ENCODE results near the gene AP2B1.

Gene AP2B1

DNA sequence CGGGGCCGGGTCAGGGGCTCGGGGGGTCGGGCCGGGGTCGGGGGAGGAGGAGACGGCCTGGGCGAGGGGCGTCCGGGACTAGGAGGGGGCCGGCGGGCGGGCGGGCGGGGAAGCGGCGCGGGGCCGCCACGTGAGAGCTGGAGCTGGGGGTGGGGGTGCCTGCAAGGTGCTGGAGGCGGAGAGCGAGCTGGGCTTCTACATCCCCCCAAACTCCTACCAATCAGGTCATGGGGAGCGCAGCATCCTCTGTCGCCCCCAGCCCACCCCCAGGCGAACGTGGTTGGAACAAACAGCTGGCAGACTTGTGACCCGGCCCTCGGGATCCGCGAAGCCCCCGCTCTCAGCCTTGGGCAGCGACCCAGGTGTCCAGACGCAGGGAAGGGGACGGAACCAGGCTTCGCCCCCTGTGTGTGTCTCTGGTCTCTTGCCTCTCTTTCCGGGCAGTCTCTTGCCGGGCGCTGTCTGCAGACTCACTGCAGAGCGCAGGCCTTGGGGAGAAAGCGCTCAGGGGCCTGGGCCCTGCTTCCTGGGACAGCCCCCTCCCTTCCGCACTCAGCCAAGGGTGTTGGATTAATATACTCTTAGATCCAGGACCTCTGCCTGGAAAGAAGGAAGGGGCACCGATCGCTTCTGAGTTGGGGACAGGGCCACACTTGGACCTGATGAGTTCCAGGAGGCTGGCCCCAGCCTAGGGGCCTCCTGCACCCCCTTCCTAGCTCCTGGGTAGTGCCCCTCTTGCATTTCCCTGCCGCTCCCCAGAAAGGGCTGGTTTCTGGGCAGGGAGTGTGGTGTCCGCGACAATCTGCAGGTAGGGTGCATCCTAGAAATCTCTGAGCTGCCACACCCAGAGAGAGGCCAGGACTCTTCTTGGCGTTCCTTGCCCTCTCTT is 145.0 kb downstream of the AP2B1 start:
- DNase-seq: no peak

DNA sequence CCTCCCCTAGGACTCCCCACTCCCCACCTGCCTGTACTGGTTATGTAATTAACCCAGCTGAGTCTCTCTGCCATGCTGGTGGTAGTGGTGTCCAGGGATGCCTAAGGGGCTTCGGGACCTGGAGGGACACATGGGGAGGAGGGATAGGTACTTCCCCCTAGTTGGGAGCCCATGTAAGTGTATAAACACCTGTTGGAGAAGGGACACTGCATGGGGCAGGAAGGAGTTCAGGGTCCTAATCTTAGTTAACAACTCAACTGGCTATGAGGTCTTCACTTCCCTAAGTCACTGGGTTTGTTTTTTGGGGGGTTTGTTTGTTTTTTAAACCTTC is 145.6 kb downstream of the AP2B1 start:
- DNase-seq: no peak

DNA sequence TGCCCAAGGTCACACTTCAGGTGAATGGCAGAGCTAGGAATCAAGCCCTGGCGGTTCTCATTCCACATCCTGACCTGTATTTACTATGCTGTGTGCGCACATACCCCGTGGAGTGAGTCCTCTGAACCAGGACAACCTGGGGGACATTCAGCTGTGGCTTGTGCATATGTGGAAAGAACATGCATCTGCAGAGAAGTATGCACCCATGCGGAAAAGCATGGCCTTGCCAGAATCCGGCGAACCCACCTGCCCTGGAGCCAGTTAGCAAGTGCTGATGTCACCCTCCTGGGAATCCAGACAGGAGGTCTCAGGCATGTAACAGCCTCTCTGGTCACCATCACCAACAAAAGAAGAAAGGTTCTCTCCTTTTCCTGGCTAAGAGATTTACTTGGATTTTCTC is 146.2 kb downstream of the AP2B1 start:
- DNase-seq: no peak

DNA sequence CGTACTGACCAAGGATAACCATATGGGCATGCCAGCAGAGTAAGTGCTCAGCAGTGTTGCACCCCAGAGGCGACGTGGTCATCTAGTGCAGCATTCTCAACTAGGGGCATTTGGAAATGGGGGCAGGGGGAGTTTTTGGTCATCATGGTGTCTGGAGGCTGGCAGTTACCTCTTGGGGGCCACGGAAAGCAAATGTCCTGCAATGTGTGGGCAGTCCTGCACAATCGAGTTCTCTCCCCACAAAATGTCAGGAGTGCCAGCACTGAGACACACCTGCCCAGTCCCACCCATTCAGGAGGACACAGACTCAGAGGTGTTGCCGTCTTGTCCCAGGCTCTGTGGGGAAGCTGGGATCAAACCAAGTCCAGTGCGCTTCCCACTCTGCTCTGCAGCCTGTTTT is 147.3 kb downstream of the AP2B1 start:
- no peak for DNase-seq

DNA sequence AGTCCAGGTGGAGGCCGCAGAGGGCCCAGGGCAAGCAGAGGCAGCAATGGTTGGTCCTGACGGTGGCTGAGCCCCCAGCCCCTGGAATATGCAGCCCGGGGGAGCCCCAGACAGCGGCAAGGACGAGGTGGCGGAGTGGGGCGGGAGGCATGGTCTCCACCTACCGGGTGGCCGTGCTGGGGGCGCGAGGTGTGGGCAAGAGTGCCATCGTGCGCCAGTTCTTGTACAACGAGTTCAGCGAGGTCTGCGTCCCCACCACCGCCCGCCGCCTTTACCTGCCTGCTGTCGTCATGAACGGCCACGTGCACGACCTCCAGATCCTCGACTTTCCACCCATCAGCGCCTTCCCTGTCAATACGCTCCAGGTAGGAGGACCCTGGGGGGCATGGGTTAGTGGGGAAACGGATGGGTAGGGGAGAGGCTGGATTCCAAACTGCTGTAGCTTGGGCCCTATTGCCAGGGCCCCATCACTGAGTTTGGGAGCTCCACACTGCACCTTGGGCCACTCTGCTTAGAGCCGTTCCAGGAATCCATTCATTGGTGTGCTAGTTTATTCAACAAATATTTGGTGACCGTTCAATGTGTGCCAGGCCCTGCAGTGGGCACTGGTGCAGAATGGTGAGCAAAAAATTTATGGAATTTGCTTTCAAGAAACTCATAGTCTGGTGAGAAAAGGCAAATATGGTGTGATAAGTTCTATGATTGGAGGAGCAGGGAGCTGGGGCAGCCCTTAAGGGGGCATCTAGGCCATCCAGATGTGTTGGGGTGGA is 148.1 kb downstream of the AP2B1 start:
- DNase-seq: no peak

DNA sequence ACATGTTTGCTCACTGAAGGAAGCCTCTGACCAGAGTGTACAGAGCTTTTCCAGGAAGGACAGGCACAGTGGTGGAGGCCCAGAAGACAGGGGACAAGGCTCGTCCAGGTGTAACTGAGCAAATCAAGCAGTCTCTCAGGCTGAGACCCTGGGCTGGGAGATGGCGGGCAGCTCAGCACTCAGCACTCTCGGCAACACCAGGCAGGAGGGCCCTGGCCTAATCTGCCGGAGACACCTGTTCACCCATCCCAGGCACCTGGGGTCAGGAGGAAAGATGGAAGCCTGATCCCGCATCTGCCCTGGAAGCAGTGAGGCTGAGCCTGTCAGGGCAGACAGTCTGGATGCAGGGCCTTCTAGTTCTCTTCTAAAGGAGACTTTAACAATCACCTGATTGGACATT is 149.1 kb downstream of the AP2B1 start:
- DNase-seq: no peak

DNA sequence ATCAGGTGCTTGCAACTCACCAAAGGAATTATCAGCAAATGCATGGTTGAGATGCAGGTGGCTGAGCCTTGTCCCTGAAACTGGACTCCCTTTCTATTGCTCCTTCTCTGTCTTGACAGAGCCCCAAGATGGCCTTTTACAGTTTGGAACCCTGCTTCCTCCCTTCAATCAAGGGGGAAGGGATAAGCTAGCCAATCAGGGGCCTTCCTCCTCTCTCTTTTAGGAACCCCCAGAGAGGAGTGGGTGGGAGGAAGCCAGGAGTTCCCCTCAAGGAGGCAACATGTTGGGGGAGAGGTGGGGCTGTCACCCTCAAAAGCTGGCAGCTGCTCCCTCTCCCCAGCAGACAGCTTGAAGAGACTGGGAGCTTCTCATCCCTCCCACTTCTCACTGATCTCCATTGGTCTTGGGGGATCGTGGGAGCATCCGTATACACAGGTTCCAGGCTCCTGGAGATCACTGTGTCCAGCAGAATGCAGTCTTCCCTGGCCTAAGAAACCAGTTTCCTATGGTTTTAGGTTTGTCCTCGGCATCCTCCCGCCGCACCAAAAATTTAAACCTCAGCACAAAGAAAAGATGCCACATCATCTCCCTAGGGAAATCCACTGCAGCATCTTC is 151.5 kb downstream of the AP2B1 start:
- DNase-seq: no peak

DNA sequence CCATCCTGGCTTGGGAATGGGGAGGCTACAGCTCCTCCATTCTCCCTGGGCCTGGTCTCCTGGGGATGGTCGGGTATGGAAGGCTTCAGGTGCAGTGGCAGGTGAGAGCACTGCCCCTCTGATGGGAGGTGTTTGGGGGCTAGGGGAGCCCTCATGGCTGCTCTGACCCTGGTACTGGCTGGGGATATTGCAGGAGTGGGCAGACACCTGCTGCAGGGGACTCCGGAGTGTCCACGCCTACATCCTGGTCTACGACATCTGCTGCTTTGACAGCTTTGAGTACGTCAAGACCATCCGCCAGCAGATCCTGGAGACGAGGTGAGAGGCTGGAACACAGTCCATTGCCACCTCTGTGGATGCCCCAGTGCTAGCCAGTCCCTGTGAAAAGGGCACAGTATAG is 153.1 kb downstream of the AP2B1 start:
- no peak for DNase-seq

DNA sequence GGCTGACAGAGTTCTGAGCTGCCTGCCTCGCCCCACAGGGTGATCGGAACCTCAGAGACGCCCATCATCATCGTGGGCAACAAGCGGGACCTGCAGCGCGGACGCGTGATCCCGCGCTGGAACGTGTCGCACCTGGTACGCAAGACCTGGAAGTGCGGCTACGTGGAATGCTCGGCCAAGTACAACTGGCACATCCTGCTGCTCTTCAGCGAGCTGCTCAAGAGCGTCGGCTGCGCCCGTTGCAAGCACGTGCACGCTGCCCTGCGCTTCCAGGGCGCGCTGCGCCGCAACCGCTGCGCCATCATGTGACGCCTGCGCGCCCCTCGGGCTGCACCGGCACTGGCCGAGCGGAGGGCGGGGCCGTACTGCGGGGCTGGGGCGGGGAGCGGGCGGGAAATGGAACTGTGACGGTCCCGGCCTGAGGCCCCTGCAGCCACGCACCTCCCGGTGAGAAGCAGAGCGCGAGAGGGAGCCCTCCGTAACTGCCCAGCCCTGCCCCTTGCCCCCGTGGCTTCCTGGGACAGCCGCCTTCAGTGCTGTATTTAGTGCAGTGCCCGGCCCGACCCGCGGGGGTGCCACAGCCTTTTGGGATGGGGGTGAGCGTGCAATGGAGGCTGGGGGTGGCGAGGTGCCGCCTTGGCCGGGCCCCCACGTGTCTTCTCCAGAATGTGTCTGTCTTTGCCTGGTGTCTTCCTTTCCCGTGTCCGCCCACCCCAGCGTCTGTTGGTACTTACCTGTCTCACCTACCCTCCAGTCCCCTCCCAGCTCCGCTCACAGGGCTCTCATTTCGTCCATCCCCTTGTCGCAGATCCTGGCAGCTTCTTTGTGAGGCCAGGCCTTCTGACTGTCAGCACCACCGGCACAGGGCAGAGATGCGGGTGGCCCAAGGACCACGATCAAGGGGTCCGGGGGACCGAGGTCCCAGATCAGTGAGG is 154.1 kb downstream of the AP2B1 start:
- DNase-seq: no peak

DNA sequence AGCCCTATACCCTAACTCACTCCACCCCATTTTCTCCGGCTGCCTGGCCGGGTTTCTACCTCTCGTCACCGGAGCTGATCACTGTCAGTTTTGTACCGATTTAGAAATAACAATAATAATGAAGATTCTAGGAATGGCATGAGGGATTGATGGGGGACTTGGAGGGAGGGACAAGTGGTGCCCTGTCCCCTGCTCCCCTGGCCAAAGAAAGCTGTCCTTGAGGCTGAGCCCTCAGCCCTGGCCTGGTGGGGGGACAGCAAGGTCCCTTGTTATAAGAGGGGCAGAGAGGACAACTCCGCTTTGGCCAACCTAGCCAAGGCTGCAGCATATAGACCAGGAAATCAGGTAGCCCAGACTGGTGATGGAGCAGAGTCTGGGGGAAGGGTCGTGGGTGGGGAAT is 155.4 kb downstream of the AP2B1 start:
- no peak for DNase-seq

DNA sequence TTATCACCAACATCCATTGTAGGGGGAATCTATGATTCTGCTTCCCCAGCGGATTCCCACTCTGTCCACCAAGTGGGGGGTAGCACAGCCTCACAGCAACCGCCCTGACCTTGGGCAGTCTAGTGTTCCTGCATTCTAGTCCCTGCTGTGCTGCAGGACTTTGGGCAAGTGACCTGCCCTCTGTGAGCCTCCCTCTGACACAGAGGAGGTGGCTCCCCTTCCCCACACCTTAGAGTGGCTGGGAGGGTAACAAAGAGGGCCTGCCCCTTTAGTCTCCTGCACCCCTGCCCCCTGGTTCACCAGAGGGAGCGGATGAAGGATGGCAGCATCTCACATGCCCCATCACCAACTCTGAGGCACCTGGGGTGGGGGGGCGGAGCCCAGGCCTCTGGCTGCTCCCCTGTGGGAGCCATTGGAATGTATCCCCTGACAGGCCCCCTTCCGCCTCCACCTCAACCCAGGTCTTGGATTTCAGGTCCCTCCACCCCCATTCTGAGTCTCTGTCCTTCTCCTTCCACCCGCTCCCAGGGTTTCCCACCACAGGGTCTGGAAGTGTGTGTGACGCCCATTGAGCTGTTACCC is 155.9 kb downstream of the AP2B1 start:
- no peak for DNase-seq

DNA sequence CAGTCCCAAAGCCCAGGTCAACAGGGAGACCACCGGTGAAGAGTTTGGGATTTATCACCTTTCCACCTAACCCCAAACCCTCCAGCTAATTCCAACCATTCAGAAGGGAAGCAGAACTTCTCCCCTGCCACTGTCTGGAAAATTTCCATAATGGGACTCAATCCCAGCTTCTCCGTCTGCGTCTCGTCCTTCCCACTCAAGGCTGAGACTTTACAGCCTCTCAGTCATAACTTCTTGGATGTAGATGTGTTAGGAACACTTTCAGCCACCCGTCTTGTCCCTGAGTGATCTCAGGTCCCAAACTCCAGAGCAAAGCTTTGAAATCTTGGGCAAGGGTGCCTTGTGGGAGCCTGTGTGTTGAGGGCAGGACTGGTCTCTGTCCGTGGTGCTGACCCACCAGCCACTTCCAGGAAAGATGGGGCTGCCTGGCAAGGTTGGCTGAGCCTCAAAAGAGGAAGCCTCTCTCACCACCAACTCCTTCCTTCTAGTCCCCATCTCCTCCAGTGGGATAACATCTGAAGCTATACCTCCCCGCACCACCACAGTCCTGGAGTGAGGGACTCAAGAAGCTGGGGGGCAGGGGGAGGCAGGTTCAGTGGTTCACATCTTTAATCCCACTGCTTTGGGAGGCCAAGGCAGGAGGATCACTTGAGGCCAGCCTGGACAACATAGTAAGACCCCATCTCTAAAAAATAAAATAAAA is 156.7 kb downstream of the AP2B1 start:
- no peak for DNase-seq

DNA sequence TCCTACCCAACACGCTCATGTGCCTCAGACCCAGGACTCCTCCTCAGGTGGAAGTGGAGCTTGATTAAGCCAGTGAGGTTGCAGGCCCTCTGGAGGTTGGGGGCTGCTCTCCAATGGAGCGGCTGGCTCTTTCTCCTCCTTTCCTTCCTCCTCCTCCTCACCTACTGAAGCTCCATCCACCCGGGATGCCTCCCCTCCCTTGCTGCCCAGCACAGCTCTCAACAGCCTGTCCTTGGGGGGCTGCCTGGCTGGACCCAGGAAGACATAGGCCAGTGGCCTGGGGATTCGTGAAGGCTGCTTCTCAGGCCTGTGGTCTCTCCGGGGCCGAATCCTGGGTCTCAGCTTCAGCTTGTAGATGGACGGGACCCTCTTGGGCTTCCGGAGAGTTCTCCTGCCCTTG is 157.7 kb downstream of the AP2B1 start:
- DNase-seq: no peak

DNA sequence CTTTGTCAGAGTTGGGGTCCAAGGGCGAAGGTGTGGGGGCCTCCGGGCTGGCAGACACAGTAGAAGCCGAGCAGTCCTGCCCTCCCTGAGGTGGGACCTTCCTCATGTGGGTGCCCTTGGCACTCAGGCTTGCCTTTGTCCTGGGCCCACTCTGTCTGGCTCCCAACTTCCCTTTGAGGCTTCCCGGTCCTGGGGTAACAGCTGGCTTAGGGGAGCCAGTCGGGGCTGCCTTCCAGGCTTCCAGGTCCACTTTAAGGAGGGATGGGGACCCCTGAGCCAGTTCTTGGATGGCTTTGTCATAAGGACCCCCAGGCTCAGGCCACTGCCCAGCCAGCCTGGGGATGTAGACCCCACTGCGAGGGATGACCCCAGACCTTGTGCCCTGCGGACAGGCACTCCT is 158.1 kb downstream of the AP2B1 start:
- DNase-seq: no peak

DNA sequence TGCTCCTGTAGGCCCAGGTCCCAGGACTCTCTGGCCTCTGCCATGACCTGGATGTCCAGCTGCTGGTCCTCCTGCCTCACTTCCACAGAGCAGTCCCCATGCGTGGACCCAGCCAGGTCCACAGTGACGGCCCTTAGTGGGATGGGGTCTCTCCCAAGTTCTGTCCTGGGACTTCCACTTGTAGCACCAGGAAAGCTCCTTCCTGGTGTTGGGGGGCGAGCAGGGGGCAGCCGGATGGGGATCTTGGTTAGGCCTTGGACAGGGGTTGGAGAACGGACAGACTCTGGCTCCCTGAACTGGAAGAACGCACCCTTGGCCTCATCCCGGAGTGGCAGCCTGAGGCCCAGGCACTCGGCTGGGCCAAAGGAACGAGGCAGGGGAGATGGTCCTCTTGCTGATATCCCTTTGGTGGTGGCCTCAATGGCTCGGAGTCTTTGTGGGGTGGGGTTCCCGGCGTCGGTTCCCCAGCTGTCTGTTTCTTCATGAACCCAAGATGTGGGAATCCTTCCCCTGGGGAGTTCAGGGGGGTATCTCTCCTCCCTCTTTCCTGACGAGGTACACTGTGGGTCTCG is 158.7 kb downstream of the AP2B1 start:
- no peak for DNase-seq

DNA sequence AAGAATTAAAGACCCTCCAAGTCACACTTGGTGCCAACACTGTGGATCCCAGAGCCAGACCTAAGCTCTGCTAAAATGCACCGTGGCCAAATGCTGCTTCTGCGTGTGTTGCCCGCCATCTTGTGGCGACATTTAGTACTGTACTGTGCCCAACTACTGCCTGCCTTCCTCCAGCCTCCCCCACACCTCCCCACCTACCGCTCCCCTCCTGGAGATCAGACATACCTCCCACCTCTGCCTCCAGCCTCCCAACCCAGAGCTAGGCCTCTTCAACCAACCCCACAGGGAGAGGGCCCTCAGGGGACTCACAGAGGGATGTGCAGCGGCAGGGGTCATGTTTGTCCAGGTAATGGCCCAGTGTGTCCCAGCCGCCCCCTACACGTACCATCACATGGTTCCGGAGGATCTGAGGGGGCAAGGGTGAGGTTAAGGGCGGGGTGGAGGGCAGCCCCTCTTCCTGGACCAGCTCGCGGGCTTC is 160.5 kb downstream of the AP2B1 start:
- DNase-seq: no peak

DNA sequence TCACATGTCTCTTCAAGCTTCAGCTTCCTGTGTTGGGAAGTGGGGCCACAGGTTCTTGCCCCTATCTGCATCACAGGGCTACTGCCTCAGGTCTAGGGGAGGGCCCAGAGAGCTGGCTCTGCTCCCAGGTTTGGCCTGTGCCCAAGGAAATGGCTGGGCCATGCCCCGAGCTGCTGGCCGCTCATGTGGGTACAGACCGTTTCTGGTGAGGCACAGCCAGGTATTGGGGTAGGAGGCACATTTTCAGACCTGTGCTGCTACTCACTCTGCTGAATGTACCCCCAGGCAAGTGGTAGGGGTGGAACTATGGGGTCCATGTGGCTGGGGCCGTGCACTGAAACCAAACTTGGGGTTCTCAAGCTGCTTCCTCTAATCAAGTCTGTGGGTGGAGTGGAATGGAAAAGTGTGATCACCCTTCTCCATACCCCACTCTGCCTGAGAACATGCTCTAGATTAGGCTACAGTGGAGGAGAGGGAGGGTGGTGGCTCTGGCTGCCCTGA is 161.3 kb downstream of the AP2B1 start:
- DNase-seq: no peak

DNA sequence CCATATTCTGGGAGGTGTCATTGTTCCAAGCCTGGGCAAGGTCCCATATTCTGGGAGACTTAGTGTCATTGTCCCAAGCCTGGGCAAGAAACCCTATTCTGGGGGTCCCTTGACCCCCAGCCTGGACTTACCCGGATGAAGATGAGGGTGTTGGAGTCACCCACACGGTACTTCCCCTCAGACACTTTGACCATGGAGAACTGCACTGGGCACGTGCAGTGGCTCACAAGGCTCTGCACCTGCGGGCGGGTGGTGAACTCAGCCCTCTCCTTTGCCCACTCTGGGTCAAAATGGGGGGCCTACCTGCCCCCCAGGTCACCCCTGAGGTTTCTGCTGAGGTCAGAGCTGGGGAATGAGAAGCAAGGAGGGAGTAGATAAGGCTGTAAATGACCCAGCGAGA is 161.9 kb downstream of the AP2B1 start:
- no peak for DNase-seq

DNA sequence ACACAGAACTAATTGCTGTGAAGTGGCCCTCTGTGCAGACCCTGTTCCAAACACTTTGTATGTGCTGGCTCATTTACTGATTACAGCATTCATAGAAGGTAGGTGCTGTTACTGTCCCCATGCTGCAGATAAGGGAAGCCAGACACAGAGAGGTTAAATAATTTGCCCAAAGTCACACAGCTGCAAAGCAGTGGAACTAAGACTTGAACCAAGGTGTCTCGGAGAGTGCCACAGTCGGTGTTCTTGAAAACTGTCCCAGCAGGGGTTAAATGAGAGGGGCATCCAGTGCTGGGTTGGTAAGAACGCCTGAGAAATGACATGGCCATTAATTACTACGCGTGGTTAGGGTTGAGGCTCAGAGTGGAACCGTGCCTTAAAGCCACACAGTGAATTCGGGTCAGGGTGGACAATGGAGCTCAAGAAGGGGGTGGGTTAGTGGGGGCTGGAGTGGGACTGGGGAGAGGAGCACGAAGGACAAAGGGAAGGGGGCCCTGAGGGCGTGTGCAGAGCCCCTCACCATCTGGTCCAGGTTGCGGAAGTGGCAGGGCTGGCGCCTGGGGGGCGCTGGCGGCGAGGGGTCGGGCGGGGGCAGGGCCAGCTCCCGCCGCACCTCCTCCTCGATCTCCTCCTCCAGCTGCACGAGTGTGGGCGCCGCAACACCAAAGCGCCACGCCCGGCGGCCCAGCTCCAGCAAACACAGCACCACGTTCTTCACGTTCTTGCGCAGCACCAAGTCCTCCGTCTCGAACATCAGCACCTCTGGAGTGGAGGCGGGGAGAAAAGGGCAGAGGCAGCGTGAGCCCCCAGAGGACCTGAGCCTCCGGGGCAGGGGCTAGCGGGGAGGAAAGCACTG is 162.7 kb downstream of the AP2B1 start:
- DNase-seq: no peak

Measured in cortex of kidney (tissue), 1 donor.